Fibroblast of mammary gland (primary cell): ENCODE measurements around the gene UFD1.

Source experiments
- DNase-seq: peaks from one replicate; pipeline ENCODE4 v3.0.0-alpha.2; 2010; ENCODE audit warnings: low read depth
- H3K4me3 ChIP-seq: 2 replicates; pipeline ENCODE4 v1.5.1; 2011; ENCODE audit warnings: low read depth, mild to moderate bottlenecking, low read length, moderate library complexity; ENCODE audit not compliant: control insufficient read depth
- TF ChIP-seq, protein P1 (sequence below): conservative IDR thresholded peaks from 2 replicates; pipeline ENCODE4 v1.5.1; 2011; ENCODE audit warnings: low read depth, low read length, inconsistent platforms; ENCODE audit not compliant: control insufficient read depth, insufficient read depth

Gene UFD1

DNA sequence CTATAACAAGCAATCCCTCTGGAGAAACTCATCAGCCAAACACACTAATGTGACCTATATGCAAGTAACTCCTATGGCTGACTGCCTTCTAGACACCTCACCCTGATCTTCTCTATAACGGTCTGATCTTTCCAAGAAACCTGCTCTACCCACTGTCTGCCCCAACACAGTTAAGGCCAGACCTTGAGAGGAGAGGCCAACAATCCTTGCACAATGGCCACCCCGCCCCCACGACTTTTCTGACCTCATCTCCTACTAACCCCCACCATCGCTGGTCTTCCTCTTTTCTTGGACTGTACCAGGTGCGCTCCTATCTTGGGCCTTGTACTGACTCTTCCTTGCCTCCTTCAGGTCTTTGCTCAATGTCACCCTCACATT, 59.9 kb downstream of the UFD1 start:
- TF ChIP-seq, protein P1, sequence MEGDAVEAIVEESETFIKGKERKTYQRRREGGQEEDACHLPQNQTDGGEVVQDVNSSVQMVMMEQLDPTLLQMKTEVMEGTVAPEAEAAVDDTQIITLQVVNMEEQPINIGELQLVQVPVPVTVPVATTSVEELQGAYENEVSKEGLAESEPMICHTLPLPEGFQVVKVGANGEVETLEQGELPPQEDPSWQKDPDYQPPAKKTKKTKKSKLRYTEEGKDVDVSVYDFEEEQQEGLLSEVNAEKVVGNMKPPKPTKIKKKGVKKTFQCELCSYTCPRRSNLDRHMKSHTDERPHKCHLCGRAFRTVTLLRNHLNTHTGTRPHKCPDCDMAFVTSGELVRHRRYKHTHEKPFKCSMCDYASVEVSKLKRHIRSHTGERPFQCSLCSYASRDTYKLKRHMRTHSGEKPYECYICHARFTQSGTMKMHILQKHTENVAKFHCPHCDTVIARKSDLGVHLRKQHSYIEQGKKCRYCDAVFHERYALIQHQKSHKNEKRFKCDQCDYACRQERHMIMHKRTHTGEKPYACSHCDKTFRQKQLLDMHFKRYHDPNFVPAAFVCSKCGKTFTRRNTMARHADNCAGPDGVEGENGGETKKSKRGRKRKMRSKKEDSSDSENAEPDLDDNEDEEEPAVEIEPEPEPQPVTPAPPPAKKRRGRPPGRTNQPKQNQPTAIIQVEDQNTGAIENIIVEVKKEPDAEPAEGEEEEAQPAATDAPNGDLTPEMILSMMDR, result no peak
- H3K4me3 ChIP-seq, result no peak overlapping the region
- DNase-seq, result no peak

DNA sequence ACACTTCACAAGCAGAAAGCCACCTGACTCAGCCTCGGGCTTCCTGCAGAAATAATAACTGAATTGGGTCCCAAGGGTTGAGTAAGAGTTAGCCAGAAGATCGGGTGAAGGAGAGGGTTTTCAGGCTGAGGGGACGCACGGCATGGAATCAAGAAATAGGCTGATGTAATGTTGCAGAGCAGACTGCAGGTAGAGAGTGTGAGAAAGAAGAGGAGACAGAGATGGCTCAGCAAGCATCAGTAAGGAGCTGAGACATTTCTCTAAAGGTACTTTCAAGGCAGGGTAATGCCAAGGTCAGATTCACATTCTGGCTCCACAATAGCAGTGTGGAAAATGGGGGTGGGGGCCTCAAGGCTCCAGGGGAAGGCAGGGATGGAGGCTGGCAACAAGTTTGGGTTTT, 66.1 kb downstream of the UFD1 start:
- TF ChIP-seq, protein P1, result no peak
- DNase-seq, result no peak
- H3K4me3 ChIP-seq, result no peak overlapping the region

DNA sequence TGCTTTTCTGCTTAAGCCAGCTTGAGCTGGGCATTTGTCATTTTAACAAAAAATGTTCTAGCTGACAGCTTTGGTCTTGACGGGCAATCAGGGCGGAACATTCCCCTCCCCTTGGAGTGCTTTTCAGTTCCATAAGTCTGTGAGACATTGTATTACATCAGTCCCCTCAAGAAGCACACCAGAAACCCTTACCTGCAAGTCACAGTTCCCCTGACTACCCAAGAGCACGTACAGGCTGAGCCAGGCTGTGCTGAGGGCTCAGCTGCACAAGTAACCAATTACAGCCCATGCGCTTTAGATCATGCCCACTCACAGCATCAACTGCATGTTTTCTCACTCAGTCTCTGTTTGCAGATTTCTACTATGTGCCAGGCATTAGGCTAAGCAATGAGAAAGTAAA, 66.5 kb downstream of the UFD1 start:
- TF ChIP-seq, protein P1, result no peak
- no peak overlapping the region for H3K4me3 ChIP-seq
- no peak for DNase-seq

DNA sequence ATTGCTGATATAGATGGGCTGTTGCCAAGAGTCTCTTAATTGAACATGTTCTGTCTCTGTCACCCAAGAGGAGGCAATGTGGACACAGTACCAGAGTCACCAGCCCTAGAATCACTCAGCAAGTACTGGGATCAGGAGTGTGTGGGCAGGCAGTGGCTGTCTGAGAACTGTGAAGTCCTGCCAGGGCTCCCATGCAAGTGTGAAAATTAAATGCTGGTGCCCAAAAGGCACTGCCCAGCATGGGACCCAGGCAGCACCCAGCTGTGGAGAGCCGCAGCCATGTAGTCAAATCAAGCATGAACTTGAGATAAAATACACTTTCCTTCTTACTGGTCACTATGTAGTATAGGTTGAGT, 67.3 kb downstream of the UFD1 start:
- DNase-seq, result no peak
- H3K4me3 ChIP-seq, result no peak overlapping the region
- TF ChIP-seq, protein P1, result no peak

DNA sequence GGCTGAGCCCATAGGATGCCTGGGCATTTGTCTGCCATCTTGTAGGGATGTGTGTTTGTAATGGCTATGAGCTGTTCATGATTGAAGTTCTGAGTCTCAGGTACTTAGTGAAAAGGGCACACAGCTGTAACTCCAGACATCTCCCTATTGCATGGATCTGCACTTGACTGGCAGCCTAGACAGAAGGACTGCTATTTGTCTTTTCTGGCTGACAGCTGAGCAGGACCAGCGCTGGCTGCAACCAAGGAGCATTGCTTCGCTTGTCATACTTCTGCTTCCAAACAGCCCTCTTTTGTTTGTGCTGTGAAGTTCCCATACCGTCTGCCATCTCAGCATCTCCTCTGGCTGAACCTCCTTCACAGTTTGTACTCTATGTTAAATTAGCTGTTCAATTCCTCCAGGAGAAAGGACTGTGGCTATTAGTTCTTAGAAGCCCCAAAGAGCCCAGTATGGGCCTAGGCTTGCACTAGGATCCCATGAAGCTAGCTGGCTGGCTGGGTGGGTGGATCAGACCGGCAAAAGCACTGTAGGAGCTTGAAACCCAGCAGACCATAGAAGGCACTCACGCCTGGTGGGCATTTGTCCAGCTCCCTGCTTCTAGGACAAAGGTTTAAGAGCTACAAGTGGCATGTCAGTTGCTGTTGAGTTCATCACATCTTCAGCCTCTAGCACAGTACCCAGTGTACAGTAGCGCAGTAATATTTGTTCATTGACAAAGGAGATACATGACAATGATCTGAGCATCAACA, 67.9 kb downstream of the UFD1 start:
- no peak overlapping the region for H3K4me3 ChIP-seq
- TF ChIP-seq, protein P1, result no peak
- no peak for DNase-seq

DNA sequence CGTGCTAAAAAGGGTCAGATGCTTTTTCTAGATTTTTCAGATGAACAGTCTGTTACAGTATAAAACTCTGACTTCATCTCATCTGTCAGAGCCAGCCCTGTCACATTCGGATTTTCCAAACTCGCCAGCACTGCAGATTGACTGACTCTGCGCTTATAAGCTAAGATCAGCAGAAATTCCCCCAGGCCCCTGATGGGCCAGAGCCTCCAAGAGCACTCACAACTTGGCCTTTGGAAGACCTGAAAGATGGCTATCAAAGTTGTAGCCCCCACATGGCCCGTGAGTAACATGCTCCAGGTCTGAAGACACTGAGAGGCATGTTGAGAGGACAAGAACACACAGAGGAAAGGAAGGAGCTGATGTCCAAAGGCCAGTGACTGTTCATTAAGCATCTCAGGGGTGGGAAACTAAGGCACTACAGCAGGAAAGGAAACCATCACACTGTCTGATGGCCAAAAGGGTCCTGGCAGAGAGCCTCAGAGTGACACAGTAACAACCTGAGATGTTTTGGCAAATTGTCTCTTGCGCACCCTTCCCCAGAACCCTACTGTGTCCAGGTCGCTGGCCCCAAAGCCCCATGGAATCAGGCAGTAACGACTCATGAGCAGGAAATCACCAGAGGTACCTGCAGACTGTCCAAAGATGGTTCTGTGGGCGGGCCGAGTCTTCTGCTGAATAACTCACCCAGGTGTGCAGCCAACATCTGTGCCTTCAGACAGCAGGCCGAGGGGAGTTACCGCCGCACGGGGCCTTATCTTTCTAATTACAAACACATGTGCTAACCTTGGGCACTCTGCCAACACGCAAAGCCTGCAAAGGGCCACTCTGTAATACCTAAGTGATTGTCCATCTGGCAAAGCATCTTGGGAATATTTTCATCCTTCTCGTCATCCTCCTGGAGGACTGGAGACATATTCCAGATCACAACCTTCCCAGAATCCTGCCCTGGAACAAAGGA, 71.1 kb downstream of the UFD1 start:
- no peak overlapping the region for H3K4me3 ChIP-seq
- peak; percentile 67 for DNase-seq
- TF ChIP-seq, protein P1, result no peak
